Right renal cortex interstitium (tissue), 3 donors: ENCODE results near the gene RGS3. TPM values are rescaled to one million over a fixed set of nuclear protein-coding genes. Genes with fewer than 3 reads are reported as not detected.
"Not testable (repeated sequence)": the region's sequence is repeated elsewhere in the genome, so short reads cannot be mapped to it uniquely, and the experiment has no call there.

ENCODE experiments used
- DNase-seq, 3 donors: peaks; one replicate each; pipeline ENCODE4 v3.0.0-alpha.2; 2013; ENCODE audit warnings: low read depth in 3 of 3, low spot score in 2 of 3
- polyA plus RNA-seq, 3 donors: library from polyadenylated mRNA; unstranded; fragments of 120-200 nt; gene quantifications; one replicate each; pipeline ENCODE4 v1.2.1, GENCODE V29; 2013; ENCODE audit not compliant: insufficient read length in 3 of 3

The RGS3 gene
- polyA plus RNA-seq, 3 donors: 45.1 to 47.4 (median 47.2) TPM

DNA sequence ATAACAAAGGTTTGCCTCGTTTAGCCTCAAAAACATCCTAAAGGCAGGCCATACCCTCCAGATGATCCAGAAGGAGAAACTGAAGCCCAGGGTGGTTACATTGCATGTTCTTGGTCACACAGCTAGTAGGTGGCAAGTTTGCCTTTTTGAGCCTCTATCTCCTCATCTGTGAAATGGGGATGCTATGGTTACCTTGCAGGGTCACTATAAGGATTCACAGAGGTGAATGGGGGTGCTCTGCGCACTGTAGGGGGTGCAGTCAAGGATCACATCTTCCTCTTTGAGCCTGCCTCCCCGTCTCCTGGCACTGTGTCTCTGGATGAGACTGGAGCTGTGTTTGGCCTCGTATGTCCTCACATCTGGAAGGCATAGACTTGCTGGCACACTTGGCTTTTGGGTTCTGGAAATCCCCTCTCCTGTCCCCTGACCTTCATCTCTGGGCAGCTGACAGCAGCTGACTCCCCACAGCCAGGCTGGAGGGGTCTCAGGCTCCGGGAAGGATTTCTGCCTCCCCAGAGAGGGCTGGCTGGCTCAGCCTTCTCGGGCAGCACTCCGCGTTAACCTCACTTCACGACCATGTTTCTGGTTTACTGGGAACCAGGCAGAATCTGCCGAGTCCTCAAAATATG lies 167.7 kb downstream of the RGS3 start:
- DNase-seq: no peak

DNA sequence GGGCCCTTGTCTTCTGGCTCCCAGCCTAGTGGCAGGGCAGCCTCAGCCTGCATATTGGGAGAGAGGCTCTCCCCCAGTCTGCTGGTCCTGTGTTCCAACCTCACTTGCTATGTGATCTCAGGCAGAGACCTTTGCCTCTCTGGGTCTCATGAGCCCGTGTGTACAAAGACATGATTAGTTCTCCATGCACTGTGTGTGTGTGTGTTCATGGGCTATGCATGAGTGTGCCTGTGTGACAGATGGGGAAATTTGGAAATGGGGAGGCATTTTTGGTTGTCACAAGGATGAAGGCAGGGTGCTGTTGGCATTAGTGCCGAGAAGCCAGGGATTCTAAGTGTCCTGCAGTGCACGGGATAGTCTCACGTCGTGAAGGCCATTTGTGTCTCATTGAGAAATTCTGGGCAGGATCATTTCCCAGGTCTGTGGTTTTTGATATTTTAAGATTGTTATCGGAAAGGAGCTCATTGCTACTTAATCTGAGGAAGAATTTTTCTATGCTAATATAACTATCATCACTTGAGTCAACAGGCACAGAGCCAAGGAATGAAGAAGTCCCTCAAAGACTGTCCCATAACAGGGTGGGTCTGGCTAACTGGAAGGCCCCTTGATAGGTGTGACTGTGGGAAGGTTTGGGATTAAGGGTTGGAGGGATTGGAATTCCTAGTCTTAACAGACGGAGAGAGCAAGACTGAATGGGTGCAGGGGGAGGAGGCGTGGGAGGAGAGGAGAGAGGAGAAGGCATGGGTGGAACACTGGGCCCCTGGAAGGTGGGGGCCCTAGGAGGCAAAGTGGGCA lies 168.5 kb downstream of the RGS3 start:
- no peak for DNase-seq

DNA sequence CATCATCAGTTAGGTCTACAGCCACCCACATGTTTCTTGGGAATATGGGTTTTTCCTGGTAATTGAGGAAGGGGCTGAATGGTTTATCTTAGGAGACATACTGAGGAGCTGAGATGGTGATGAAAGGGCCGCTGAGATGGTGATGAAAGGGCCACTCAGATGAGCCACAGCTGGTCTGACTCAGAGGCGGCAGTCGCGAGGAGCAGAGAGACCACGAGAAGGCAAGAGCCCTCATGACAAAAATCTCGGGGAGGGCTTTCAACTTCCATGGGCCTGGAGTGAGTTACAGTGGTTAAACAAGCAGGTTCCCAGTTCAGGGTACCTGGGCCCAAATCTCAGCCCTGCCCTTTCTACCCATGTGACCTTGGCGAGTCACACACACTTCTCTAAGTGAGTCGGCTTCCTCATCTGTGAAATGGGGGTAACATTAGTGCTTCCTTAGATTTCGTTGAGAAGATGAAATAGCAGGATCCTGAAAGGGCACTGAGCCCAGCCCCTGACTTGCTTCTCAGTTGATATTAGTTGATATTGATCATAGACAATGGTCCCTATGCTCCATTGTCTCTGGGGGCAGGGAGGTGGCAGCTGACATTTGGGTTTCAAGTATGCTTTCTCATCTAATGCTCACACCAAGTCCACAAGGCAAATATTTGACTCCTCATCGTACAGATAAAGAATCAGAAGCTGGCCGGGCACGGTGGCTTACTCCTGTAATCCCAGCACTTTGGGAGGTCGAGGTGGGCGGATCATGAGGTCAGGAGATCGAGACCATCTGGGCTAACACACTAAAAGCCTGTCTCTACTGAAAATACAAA lies 169.5 kb downstream of the RGS3 start:
- no peak for DNase-seq

- no peak for DNase-seq
These were observed 170.5 kb downstream of the RGS3 start for GRCh38 chr9:113633782-113634595.

DNA sequence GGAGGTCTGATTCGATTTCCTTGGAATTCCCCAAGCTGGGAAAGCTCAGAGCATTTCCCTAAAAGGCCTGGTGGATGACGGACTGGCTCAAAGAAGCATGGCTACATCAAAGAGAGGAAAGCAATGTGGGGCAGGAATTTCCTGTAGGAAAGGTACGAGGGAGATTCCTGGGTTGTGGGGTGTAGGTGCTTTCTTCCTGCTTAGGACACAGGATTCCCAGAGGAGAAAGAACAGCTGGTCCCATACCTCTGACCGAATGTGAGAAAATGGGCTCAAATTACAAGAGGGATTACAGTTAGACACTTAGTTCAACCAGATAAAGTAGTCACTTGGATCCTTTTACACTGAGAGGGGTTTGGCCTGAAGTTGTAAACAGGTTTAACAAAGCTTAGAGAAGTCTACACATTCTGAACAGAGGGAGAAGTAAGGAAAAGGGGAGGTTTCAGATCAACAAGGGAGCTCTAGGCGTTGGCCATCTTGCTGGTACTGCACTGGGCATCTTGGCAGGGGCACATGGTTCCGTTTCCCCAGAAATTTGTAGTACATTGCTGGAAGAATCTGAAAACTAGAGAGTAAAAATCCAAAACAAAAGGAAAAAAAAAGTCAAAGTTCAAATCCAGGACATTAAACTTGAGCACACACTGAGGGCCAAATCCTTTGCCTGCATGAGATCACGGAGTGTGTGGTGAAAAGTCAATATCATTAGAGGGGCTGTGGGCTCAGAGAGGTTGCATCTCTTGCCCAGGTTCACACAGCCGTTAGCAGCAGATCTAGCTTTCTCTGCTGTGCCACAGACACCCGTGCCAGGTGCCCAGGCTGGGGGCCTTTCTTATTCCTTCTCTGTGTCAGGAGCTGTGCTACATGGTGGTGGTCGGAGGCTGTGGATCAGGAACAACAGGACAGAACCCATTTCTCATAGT lies 171.3 kb downstream of the RGS3 start:
- DNase-seq: no peak

- no peak for DNase-seq
These were observed 172.1 kb downstream of the RGS3 start for GRCh38 chr9:113635586-113635985.

DNA sequence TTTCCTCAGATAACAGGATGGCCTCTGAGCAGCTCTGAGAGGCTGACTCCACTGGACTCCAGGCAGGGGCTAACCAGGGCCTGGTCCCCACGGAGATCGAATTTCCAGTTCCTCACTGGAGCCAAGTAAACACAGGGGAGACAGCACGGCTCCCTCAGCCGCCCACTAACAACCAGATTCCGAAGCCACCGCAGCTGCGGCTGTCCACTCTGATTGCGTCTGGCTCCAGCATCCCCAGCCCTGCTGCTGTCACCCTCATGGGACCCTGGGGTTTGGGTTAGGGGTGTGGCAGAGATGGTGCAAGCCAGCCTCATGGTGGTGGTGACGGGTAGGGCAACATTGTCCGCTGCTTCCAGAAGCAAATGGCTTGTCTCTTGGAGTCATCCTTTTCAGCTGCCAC lies 172.6 kb downstream of the RGS3 start:
- DNase-seq: no peak

GRCh38 chr9:113636693-113637092 lies 173.2 kb downstream of the RGS3 start:
- DNase-seq: no peak

DNA sequence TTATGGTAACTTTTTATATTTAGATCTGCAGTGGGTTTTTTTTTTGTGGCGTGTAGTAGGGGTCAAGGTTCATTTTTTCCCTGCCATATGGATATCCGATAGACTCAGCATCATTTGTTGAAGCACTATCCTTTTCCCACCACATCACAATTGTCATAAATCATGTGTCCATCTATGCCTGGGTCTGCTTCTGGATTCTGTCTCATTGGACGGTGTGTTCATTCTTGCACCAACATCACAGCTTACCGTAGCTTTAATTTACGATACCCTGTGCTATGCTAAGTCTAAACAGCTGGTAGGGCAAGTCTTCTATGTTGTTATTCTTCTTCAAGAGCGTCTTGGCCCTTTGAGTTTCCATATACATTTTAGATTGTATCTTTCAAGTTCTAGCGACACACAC lies 175.0 kb downstream of the RGS3 start:
- no peak for DNase-seq

DNA sequence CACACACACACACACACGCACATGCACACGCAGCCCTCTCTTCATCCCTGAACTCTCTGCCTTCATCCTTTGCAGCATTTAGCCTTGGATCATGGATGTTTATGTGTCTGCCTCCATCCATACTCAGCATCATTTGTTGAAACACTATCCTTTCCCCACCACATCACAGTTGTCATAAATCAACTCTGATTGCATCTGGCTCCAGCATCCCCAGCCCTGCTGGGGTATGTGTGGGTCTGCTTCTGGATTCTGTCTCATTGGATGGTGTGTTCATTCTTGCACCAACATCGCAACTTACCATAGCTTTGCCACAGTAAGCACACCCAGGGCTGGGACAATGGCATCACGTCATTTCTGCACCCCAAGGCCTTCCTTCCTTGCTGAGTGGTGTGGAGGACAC lies 175.4 kb downstream of the RGS3 start:
- DNase-seq: no peak

DNA sequence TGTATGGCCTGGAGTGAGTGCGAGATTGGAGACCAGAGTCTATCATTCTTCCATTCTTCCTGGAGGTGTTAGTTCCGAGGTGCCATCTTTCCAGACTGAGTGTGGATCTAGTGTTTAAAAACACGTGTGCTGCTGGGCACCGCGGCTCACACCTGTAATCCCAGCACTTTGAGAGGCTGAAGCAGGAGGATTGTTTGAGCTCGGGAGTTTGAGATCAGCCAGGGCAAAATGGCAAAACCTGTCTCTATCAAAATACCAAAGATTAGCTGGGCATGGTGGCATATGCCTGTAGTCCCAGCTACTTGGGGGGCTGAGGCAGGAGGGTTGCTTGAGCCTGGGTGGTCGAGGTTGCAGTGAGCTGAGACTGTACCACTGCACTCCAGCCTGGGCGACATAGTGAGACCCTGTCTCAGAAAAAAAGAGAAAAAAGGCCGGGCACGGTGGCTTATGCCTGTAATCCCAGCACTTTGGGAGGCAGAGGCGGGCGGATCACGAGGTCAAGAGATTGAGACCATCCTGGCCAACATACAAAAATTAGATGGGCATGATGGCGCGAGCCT lies 176.0 kb downstream of the RGS3 start:
- not testable (repeated sequence) for DNase-seq

DNA sequence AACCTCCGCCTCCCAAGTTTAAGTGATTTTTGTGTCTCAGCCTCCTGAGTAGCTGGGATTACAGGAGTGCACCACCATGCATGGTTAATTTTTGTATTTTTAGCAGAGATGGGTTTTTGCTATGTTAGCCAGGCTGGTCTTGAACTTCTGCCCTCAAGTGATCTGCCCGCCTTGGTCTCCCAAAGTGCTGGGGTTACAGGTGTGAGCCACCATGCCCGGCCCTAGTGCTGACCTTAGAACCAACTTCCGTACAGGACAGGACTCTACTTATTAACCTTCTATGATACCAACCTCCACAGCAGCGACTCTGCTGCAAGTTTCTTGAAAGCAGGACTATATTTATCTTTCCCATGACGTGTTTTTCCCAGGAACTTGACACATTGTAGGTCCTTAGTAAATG lies 176.9 kb downstream of the RGS3 start:
- no peak for DNase-seq

- DNase-seq: no peak
These were observed 177.8 kb downstream of the RGS3 start for GRCh38 chr9:113641100-113641885.

- DNase-seq: no peak
These were observed 180.8 kb downstream of the RGS3 start for GRCh38 chr9:113644321-113644720.

GRCh38 chr9:113645227-113645977 lies 181.9 kb downstream of the RGS3 start:
- no peak for DNase-seq

GRCh38 chr9:113645978-113646253 lies 182.4 kb downstream of the RGS3 start:
- DNase-seq: no peak

GRCh38 chr9:113646491-113646890 lies 183.0 kb downstream of the RGS3 start:
- no peak for DNase-seq
